Measurements from ENCODE around the gene POU4F3.
"Not testable (repeated sequence)": the region's sequence is repeated elsewhere in the genome, so short reads cannot be mapped to it uniquely, and the experiment has no call there.

Gene POU4F3, protein sequence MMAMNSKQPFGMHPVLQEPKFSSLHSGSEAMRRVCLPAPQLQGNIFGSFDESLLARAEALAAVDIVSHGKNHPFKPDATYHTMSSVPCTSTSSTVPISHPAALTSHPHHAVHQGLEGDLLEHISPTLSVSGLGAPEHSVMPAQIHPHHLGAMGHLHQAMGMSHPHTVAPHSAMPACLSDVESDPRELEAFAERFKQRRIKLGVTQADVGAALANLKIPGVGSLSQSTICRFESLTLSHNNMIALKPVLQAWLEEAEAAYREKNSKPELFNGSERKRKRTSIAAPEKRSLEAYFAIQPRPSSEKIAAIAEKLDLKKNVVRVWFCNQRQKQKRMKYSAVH

DNA sequence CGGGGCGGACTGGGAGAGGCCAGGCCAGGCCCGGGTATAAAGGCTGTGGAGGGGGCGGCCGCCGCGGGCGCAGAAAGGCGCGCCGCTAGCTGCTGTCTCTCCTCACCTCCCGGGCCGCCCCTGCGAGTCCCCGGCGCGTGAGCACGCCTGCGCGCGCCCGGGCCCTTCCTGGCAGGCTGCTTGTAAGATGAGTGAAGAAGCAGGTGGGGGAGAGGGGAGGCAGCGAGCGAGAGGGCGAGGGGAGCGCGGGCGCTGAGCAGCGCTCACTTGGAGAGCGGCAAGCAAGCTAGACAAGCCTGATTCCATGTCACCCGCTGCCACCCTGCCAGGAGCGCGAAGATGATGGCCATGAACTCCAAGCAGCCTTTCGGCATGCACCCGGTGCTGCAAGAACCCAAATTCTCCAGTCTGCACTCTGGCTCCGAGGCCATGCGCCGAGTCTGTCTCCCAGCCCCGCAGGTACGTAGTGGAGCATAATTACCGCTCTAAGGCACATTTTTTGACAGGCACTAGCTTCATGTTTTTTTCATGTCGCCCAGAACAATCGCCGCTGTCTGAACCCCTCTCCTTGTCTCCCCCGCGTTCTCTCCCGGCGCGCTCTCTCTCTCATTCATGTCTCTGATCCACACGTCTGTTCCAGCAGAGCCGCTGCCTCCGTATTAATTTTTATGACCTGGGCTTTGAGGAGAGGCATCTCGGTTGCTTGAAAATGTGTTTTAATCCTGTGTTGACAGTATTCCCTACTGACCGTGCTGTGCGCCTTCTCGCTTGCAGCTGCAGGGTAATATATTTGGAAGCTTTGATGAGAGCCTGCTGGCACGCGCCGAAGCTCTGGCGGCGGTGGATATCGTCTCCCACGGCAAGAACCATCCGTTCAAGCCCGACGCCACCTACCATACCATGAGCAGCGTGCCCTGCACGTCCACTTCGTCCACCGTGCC, at the start of gene POU4F3:
POU4F3 (plus strand) TSS at position 66 of the 941 bp plus-strand sequence; CDS start at position 340, 274 bp downstream.
- no peak for DNase-seq

GRCh38 chr5:146290318-146290717, 48.3 kb upstream of the POU4F3 start:
- DNase-seq: no peak

- peak; percentile 58 for DNase-seq
Measured at GRCh38 chr5:146291421-146292074, 47.1 kb upstream of the POU4F3 start.

DNA sequence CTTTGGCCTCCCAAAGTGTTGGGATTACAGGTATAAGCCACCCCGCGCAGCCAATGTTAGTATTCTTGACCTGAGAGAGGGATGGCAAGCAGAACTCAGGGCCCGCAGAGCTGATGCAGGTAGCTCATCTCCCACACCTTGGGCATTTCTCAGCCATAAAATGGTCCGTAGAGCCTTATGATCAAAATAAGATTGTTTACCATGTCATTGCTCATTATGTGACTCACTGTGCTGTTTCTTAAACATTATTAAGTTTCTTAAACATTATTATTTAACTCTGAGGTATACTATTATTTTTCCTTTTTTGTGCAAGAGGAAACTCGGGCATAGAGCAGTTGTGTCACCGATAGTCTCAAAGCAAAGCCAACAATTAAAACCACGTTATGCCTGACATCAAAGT, 42.4 kb upstream of the POU4F3 start:
- DNase-seq: no peak

DNA sequence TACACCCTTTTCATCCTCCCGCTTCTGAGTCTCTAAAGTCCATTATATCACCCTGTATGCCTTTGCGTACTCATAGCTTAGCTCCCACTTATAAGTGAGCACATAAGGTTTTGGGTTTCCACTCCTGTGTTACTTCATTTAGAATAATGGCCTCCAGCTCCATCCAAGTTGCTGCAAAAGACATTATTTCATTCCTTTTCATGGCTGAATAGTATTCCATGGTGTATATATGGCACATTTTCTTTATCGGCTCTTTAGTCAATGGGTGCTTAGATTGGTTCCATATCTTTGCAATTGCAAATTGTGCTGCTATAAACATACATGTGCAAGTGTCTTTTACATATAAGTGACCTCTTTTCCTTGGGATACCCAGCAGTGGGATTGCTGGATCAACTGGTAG, 39.7 kb upstream of the POU4F3 start:
- DNase-seq: not testable (repeated sequence)

- DNase-seq: peak; percentile 4
Measured at GRCh38 chr5:146301626-146302025, 37.0 kb upstream of the POU4F3 start.

DNA sequence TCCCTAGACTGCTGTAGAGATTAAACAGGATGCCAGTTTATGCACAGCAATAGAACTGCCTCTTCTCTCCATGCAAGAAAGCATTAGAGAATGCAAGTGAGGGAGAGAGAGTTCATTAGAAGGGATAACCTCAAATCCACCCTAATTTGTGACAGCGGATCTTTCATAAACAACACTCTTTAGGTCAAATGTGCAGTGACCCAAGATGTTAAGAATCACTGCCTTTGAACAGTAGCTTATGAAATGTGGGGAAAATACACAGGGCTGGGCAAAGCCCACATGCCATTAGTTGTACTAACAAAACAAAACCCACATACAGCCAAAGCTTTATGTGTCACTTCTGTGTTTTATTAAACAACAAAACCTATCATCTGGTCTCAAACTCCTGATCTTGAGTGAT, 36.2 kb upstream of the POU4F3 start:
- DNase-seq: no peak

- DNase-seq: no peak
Measured at GRCh38 chr5:146306838-146307237, 31.8 kb upstream of the POU4F3 start.

- DNase-seq: no peak
Measured at GRCh38 chr5:146307796-146308195, 30.8 kb upstream of the POU4F3 start.

DNA sequence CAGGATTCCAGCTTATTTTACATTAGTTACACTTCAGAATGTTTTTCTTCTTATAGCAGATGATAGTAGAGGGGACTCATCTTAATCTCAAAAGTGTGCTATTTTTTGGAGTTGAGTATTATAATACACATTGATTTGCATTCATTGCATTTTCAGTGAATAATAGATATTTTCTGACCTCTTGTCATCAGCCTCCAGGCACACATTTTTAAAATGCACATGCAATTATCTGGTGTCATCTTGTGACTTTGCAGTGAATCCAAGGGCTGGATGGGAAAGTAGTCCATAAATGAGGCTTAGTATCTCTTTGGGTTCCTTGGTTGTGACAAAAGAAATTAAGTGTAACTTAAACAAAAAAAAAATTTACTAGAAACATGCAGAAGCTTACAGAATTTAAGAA, 28.1 kb upstream of the POU4F3 start:
- DNase-seq: no peak

- no peak for DNase-seq
Measured at GRCh38 chr5:146311278-146311677, 27.4 kb upstream of the POU4F3 start.

DNA sequence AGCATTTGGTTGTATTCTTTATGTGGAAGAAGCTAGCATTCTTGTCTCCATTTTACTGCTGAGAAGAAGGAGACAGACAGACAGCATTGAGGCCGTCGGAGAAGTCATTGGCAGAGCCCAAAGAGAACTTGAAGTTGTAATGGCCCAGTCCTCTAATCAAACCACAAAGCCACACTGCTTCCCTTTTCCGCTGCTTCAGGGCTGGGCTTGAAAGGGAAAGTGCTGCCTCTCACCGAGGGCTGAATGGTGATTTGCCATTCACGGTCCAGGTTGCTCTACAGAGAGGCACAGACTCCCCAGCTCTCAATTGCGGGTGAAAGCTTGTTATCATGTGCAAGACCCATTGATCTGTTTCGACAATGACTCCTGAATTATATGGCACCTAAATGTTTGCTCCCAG, 25.6 kb upstream of the POU4F3 start:
- no peak for DNase-seq

GRCh38 chr5:146321571-146321970, 17.1 kb upstream of the POU4F3 start:
- no peak for DNase-seq

DNA sequence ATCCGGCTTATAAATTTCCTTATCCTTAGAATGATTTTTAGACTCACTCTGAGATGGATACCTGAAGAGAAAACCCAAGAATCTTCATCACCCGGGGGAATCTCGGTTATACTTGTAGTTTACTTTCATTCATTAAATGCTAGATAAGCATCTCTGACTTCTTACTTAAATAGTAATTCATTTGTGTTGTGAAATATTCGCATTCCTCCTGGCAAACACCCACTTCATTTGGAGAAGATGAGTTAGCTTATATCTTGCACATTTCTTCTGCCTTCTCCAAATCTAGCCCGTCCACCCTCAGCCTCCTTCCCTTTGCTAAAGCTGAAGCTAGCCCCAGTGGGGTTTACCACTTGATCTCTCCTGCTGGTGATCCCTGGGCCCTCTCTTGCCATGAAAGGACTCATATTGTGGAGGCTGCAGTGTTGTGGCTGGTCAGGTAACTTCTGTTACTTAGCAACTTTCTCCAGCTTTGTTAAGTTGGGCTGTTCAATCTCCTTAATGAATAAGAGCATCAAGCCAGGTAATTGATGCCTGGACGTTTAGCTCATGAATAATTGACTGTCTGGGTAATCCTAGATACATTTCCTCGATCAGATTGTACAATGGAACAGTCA, 11.3 kb upstream of the POU4F3 start:
- DNase-seq: no peak

DNA sequence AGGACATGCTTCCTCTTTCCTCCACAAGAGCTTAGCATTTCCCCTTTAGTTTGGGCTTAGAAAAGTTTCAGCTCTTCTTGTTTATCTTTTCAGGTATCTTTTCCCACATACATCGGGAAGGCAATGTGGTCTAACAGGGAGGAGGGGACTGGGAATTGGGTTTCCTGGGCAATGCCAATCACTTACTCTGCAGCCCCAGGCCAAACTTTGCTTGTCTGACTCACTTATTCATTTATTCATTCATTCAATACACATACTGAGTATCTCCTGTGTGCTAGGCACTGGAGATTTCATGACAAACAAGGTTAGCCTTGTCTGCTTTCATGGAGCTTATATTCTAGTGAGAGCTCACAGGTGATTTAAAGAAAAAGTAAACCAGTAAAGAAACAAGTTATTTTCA, 10.7 kb upstream of the POU4F3 start:
- DNase-seq: no peak

- DNase-seq: no peak
Measured at GRCh38 chr5:146329697-146330096, 8.9 kb upstream of the POU4F3 start.

GRCh38 chr5:146331423-146331822, 7.2 kb upstream of the POU4F3 start:
- no peak for DNase-seq

DNA sequence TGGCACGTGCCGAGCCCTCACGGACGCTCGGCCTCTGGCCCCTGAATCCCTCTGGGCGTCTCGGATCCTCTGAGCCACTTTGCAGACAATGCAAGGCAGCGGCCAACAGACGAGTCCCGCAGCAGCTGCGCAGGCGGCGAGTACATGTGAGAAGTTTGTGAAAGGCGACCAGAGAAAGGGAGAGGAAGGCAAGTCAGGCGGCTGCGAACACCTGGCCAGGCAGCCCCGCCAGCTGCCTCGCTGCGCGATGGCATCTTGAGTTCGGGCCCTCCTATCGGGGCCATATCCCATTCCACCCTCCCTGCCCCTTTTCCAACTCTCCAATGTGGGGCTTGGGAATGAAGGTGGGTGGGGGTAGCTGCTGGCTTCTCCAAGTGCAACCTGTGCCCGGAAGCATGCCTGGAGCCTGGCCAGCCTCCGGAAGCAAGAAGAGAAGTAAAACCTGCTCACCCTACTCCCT, 4.5 kb upstream of the POU4F3 start:
- no peak for DNase-seq

GRCh38 chr5:146336197-146336596, 2.4 kb upstream of the POU4F3 start:
- DNase-seq: no peak

DNA sequence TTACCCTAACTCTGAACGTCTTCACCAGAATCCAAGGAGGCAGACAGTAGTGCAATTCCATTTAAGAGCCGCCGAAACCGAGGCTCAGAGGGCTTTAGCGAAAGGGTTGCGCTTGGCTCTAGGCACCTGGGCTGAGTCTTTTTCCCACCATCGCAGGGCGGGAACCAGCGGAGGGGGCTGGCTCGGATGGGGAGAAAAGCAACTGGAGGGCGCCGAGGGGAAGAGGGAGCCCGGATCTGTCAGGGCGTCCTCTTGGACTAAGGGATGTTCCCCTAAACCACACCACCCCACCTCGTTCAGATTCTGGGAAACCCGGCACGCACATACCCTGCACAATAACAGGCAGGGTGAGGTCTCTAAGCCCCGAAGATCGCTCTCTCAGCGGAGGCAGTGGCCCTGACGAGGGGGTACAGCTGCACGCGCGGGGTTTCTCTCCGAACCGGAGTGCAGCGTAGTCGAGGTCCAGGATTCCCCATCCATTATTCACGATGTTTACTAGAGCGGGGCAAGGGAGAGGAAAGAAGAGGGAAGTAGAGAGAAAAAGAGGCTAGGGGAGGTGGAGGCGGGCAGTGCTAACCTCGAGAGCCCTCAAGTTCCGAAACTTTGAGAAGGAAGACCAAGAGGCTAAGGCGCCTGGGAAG, 1.3 kb upstream of the POU4F3 start:
- DNase-seq: no peak

- DNase-seq: no peak
Measured at GRCh38 chr5:146337928-146338327, 711 bp upstream of the POU4F3 start.

DNA sequence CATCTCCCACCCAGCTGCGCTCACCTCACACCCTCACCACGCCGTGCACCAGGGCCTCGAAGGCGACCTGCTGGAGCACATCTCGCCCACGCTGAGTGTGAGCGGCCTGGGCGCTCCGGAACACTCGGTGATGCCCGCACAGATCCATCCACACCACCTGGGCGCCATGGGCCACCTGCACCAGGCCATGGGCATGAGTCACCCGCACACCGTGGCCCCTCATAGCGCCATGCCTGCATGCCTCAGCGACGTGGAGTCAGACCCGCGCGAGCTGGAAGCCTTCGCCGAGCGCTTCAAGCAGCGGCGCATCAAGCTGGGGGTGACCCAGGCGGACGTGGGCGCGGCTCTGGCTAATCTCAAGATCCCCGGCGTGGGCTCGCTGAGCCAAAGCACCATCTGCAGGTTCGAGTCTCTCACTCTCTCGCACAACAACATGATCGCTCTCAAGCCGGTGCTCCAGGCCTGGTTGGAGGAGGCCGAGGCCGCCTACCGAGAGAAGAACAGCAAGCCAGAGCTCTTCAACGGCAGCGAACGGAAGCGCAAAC, 1.1 kb downstream of the POU4F3 start:
- no peak for DNase-seq

All from EL (cell line).